Smooth muscle cell (in vitro differentiated cells): ENCODE results near the gene FHIT. TPM values are rescaled to one million over a fixed set of nuclear protein-coding genes. Genes with fewer than 3 reads are reported as not detected.
"Not testable (repeated sequence)": the region's sequence is repeated elsewhere in the genome, so short reads cannot be mapped to it uniquely, and the experiment has no call there.

Experiments
- DNase-seq: peaks from one replicate; lab custom pipeline; 2025; ENCODE audit not compliant: unreplicated experiment; lab: John Stamatoyannopoulos, UW
- H2AFZ ChIP-seq: fragments of 200-600 bp; sonication (generic); 2 replicates; pipeline ENCODE4 v1.6.0; 2016; ENCODE audit warnings: antibody characterized with exemption, low read depth, mild to moderate bottlenecking
- H3F3A ChIP-seq: fragments of 200-600 bp; sonication (generic); 2 replicates; pipeline ENCODE4 v1.6.0; 2017; ENCODE audit warnings: antibody characterized with exemption, low read depth
- H3K27ac ChIP-seq: fragments of 200-600 bp; sonication (generic); 2 replicates; pipeline ENCODE4 v1.5.1; 2016; ENCODE audit warnings: low read depth, mild to moderate bottlenecking
- H3K27me3 ChIP-seq: fragments of 200-600 bp; sonication (generic); 2 replicates; pipeline ENCODE4 v1.6.1; 2016; ENCODE audit warnings: low read depth, mild to moderate bottlenecking
- H3K36me3 ChIP-seq: fragments of 200-600 bp; sonication (generic); 2 replicates; pipeline ENCODE4 v1.5.1; 2016; ENCODE audit warnings: low read depth
- H3K4me1 ChIP-seq: fragments of 200-600 bp; sonication (generic); 2 replicates; pipeline ENCODE4 v1.5.1; 2016; ENCODE audit warnings: low read depth
- H3K4me2 ChIP-seq: fragments of 200-600 bp; sonication (generic); 2 replicates; pipeline ENCODE4 v1.6.0; 2016; ENCODE audit warnings: mild to moderate bottlenecking
- H3K4me3 ChIP-seq: fragments of 200-600 bp; sonication (generic); 2 replicates; pipeline ENCODE4 v1.5.1; 2016; ENCODE audit warnings: mild to moderate bottlenecking
- H3K79me2 ChIP-seq: fragments of 200-600 bp; sonication (generic); 2 replicates; pipeline ENCODE4 v1.6.0; 2016; ENCODE audit warnings: low read depth, mild to moderate bottlenecking
- H3K9ac ChIP-seq: fragments of 200-600 bp; sonication (generic); 2 replicates; pipeline ENCODE4 v1.6.0; 2016; ENCODE audit warnings: low read depth
- H3K9me3 ChIP-seq: fragments of 200-600 bp; sonication (generic); replicated peaks from 2 replicates; pipeline ENCODE4 v1.5.1; 2016; ENCODE audit warnings: low read depth
- H4K20me1 ChIP-seq: fragments of 200-600 bp; sonication (generic); 2 replicates; pipeline ENCODE4 v1.6.0; 2016; ENCODE audit warnings: low read depth
- WGBS: methylation state at CpG from one replicate; pipeline ENCODE4 v1.1.7; 2016; ENCODE audit warnings: low lambda C conversion rate; 5-methylcytosine and 5-hydroxymethylcytosine counted together
- polyA plus RNA-seq: library from polyadenylated mRNA; unstranded; fragments of >200 nt; fragmentation: Nextera tagmentation; extraction: Ambion mirVana; gene quantifications from 2 replicates; pipeline ENCODE4 v1.2.1, GENCODE V29; 2016
- total RNA-seq: library from RNA; depleted of rRNA; stranded (reverse); fragments of >200 nt; gene quantifications from 2 replicates; pipeline ENCODE4 v1.2.3, GENCODE V29; 2014
- TF ChIP-seq, protein P1 (sequence below): fragments of 200-600 bp; sonication (generic); IDR thresholded peaks from 2 replicates; pipeline ENCODE4 v1.5.1; 2017; ENCODE audit warnings: borderline replicate concordance, mild to moderate bottlenecking, antibody characterized with exemption; ENCODE audit not compliant: insufficient read depth, poor library complexity, severe bottlenecking

The FHIT gene
- total and polyA plus RNA-seq, 2 experiments from 2014 or later = 5.9 to 6.7 TPM

DNA sequence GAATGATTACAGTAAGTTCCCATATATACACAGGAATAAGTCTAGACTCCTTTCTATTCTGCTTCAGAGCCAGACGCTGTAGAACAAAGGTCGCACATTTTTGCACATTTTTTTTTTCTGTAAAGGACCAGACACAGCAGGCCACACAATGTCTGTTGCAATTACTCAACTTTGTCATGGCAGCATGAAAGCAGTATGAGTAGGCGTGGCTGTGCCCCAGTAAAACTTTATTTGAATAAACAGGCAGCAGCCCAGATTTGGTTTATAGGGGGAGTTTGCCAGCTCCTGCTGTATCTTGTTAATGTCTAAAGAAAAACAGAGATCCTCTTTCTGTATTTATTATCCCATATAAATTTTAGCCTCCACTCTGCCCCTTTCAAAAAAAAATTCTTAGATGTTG is 708.3 kb downstream of the FHIT start:
- Histone ChIP-seq H3K79me2 (no peaks in the 10 kb centered on the region), H2AFZ (peak overlapping the region; percentile 20), H3K9me3 (no peaks in the 10 kb centered on the region), H3K4me2 (peak overlapping the region; percentile 70), H3K4me1 (peaks cover 36% of the 10 kb centered on the region), H3K4me3 (no peak overlapping the region), H3F3A (no peaks in the 10 kb centered on the region), H3K27ac (peak overlapping the region; percentile 84), H3K27me3 (no peaks in the 10 kb centered on the region), H3K9ac (peak overlapping the region; percentile 20), H3K36me3 (no peaks in the 10 kb centered on the region), H4K20me1 (no peaks in the 10 kb centered on the region)
- TF ChIP-seq, protein P1, sequence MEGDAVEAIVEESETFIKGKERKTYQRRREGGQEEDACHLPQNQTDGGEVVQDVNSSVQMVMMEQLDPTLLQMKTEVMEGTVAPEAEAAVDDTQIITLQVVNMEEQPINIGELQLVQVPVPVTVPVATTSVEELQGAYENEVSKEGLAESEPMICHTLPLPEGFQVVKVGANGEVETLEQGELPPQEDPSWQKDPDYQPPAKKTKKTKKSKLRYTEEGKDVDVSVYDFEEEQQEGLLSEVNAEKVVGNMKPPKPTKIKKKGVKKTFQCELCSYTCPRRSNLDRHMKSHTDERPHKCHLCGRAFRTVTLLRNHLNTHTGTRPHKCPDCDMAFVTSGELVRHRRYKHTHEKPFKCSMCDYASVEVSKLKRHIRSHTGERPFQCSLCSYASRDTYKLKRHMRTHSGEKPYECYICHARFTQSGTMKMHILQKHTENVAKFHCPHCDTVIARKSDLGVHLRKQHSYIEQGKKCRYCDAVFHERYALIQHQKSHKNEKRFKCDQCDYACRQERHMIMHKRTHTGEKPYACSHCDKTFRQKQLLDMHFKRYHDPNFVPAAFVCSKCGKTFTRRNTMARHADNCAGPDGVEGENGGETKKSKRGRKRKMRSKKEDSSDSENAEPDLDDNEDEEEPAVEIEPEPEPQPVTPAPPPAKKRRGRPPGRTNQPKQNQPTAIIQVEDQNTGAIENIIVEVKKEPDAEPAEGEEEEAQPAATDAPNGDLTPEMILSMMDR = no peak
- 1% methylated on average over 3 of the region's 3 CpGs for WGBS
- DNase-seq = peak; percentile 4

DNA sequence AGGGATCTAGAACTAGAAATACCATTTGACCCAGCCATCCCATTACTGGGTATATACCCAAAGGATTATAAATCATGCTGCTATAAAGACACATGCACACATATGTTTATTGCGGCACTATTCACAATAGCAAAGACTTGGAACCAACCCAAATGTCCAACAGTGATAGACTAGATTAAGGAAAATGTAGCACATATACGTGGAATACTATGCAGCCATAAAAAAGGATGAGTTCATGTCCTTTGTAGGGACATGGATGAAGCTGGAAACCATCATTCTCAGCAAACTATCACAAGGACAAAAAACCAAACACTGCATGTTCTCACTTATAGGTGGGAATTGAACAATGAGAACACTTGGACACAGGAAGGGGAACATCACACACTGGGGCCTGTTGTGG is 711.9 kb downstream of the FHIT start:
- not testable (repeated sequence) for H3K9me3 ChIP-seq, H3K79me2 ChIP-seq, H3F3A ChIP-seq, DNase-seq, H3K27me3 ChIP-seq, H3K27ac ChIP-seq, H3K4me2 ChIP-seq, H2AFZ ChIP-seq, H3K36me3 ChIP-seq, H4K20me1 ChIP-seq, H3K4me1 ChIP-seq, H3K4me3 ChIP-seq, H3K9ac ChIP-seq
- 95% methylated on average over 2 of the region's 2 CpGs for WGBS

DNA sequence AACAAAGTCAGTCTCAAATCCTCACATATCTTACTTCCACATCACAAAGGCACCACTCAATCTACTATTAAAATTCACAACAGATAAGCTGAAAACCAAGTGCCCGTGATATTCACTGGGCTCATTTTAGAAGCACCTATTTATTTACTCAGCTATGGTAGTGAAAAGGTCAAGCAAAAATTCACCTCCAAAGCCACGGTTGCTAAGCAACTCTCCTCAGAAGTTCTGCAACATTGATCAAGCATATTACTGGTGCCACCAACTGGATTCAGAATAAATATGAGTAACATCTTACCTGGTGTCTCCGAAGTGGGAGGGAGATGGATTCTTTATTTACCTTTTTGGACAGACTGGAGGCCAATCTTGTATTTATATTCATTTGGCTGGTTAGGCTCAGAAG is 714.8 kb downstream of the FHIT start:
- H3K27ac ChIP-seq = no peak overlapping the region
- WGBS = 87% methylated on average over 3 of the region's 3 CpGs
- H4K20me1 ChIP-seq = no peaks in the 10 kb centered on the region
- TF ChIP-seq, protein P1 = no peak
- no peaks in the 10 kb centered on the region for H3K79me2 ChIP-seq
- no peak overlapping the region for H3K4me2 ChIP-seq
- no peaks in the 10 kb centered on the region for H3K36me3 ChIP-seq
- no peaks in the 10 kb centered on the region for H3K9me3 ChIP-seq
- H3K4me1 ChIP-seq = no peaks in the 10 kb centered on the region
- H3F3A ChIP-seq = no peaks in the 10 kb centered on the region
- H3K27me3 ChIP-seq = no peaks in the 10 kb centered on the region
- no peak for DNase-seq
- no peak overlapping the region for H2AFZ ChIP-seq
- H3K9ac ChIP-seq = no peak overlapping the region
- H3K4me3 ChIP-seq = no peak overlapping the region

DNA sequence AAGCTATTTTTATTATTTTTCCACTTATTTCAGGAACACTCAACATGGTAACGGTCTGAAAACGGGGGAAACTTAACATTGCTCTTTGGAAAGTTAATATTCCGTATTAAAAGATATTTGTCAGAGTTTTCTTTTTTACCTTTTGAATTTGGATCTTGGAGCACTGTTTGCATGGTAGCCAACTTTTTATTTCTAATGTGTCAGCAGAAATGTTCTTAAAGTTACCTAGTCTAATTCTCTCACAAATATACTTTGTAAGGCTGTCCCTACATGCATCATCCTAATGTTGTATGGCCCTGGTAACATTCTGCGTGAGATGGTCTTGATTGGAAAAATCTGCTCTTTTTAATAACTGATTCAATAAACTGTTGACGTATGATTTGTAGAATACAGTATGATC is 719.5 kb downstream of the FHIT start:
- no peaks in the 10 kb centered on the region for H3K4me1 ChIP-seq
- no peak for DNase-seq
- no peaks in the 10 kb centered on the region for H3K9me3 ChIP-seq
- no peak overlapping the region for H3K4me2 ChIP-seq
- H3F3A ChIP-seq = no peaks in the 10 kb centered on the region
- no peak overlapping the region for H3K4me3 ChIP-seq
- no peak overlapping the region for H2AFZ ChIP-seq
- WGBS = 95% methylated on average over 5 of the region's 5 CpGs
- TF ChIP-seq, protein P1 = no peak
- no peak overlapping the region for H3K27ac ChIP-seq
- no peaks in the 10 kb centered on the region for H4K20me1 ChIP-seq
- H3K79me2 ChIP-seq = no peaks in the 10 kb centered on the region
- H3K36me3 ChIP-seq = no peaks in the 10 kb centered on the region
- no peak overlapping the region for H3K9ac ChIP-seq
- no peaks in the 10 kb centered on the region for H3K27me3 ChIP-seq
